Endodermal cell (in vitro differentiated cells): Measurements from ENCODE around the gene MAN2B2. TPM values are rescaled to one million over a fixed set of nuclear protein-coding genes. Genes with fewer than 3 reads are reported as not detected.

ENCODE experiments used
- DNase-seq: peaks from one replicate; pipeline ENCODE4 v3.0.0-alpha.2; 2017
- H3K27ac ChIP-seq: 2 replicates; pipeline ENCODE4 v1.5.1; 2013; ENCODE audit warnings: mild to moderate bottlenecking, low read depth, low read length, moderate library complexity
- H3K27me3 ChIP-seq: 2 replicates; pipeline ENCODE4 v1.6.1; 2013; ENCODE audit warnings: mild to moderate bottlenecking, low read length, moderate library complexity; ENCODE audit not compliant: insufficient read depth, control insufficient read depth, poor library complexity, severe bottlenecking
- H3K36me3 ChIP-seq: 2 replicates; pipeline ENCODE4 v1.7.0; 2013; ENCODE audit warnings: mild to moderate bottlenecking, low read length, moderate library complexity; ENCODE audit not compliant: control insufficient read depth, insufficient read depth
- H3K4me1 ChIP-seq: one replicate; pipeline ENCODE4 v1.7.0; 2013; ENCODE audit warnings: low read length; ENCODE audit not compliant: control insufficient read depth, insufficient read depth
- H3K4me3 ChIP-seq: 2 replicates; pipeline ENCODE4 v1.5.1; 2013; ENCODE audit warnings: mild to moderate bottlenecking, low read length, moderate library complexity
- H3K9ac ChIP-seq: 2 replicates; pipeline ENCODE4 v1.6.1; 2013; ENCODE audit warnings: mild to moderate bottlenecking, low read length, moderate library complexity; ENCODE audit not compliant: poor library complexity, severe bottlenecking; ENCODE audit errors: extremely low read depth
- H3K9me3 ChIP-seq: 2 replicates; pipeline ENCODE4 v1.6.1; 2013; ENCODE audit warnings: mild to moderate bottlenecking, low read length, moderate library complexity; ENCODE audit not compliant: control insufficient read depth
- H3K27ac Mint-ChIP-seq: 2 replicates; pipeline ENCODE4 v1.8.0; 2020; ENCODE audit warnings: mixed read lengths
- H3K27me3 Mint-ChIP-seq: 2 replicates; pipeline ENCODE4 v1.8.0; 2021; ENCODE audit warnings: mild to moderate bottlenecking, mixed read lengths; ENCODE audit not compliant: insufficient read depth
- H3K36me3 Mint-ChIP-seq: 2 replicates; pipeline ENCODE4 v1.8.0; 2020; ENCODE audit warnings: low read depth, mixed read lengths
- H3K4me1 Mint-ChIP-seq: 2 replicates; pipeline ENCODE4 v1.8.0; 2020; ENCODE audit warnings: mixed read lengths
- H3K4me3 Mint-ChIP-seq: 2 replicates; pipeline ENCODE4 v1.8.0; 2020; ENCODE audit warnings: mild to moderate bottlenecking, moderate library complexity, mixed read lengths
- H3K9me3 Mint-ChIP-seq: 2 replicates; pipeline ENCODE4 v1.8.0; 2020; ENCODE audit warnings: mild to moderate bottlenecking, mixed read lengths
- WGBS, 2 experiments: methylation state at CpG; one replicate each; pipeline versions ENCODE4 v1.1.5 to v1.1.7; 2013; ENCODE audit warnings: missing lambda C conversion rate in 2 of 2, mixed read lengths in 1 of 2; ENCODE audit not compliant: insufficient coverage in 1 of 2, insufficient read length in 1 of 2; 5-methylcytosine and 5-hydroxymethylcytosine counted together
- total RNA-seq, 2 donors: library from RNA; stranded (reverse); fragmentation: NEBNext Ultra II Directional in 1 of 2; extraction: Animal tissue kit (Norgen Biotek cat#: 25700) in 1 of 2; gene quantifications; 2 replicates in 1 of 2; 3 replicates in 1 of 2; pipeline ENCODE4 v1.2.1, GENCODE V29; 2021
- TF ChIP-seq, protein P1 (sequence below): fragments of 200-600 bp; sonication (generic); conservative IDR thresholded peaks from 2 replicates; pipeline ENCODE4 v1.5.0; 2021; ENCODE audit warnings: antibody characterized with exemption, mild to moderate bottlenecking

Gene MAN2B2
- total RNA-seq, 2 donors from 2014 or later = 13.3 to 20.8 TPM

GRCh38 chr4:6591313-6591712, 16.3 kb downstream of the MAN2B2 start:
- no peaks in the 10 kb centered on the region for H3K4me1 Mint-ChIP-seq
- Histone ChIP-seq H3K27me3 (no peaks in the 10 kb centered on the region), H3K9me3 (no peaks in the 10 kb centered on the region), H3K4me1 (no peaks in the 10 kb centered on the region), H3K36me3 (no peaks in the 10 kb centered on the region), H3K9ac (no peak overlapping the region), H3K27ac (no peak overlapping the region), H3K4me3 (no peak overlapping the region)
- no peak overlapping the region for H3K4me3 Mint-ChIP-seq
- peaks cover 7% of the 10 kb centered on the region for H3K36me3 Mint-ChIP-seq
- TF ChIP-seq, protein P1, sequence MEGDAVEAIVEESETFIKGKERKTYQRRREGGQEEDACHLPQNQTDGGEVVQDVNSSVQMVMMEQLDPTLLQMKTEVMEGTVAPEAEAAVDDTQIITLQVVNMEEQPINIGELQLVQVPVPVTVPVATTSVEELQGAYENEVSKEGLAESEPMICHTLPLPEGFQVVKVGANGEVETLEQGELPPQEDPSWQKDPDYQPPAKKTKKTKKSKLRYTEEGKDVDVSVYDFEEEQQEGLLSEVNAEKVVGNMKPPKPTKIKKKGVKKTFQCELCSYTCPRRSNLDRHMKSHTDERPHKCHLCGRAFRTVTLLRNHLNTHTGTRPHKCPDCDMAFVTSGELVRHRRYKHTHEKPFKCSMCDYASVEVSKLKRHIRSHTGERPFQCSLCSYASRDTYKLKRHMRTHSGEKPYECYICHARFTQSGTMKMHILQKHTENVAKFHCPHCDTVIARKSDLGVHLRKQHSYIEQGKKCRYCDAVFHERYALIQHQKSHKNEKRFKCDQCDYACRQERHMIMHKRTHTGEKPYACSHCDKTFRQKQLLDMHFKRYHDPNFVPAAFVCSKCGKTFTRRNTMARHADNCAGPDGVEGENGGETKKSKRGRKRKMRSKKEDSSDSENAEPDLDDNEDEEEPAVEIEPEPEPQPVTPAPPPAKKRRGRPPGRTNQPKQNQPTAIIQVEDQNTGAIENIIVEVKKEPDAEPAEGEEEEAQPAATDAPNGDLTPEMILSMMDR = no peak
- no peak for DNase-seq
- H3K9me3 Mint-ChIP-seq = no peaks in the 10 kb centered on the region
- WGBS, 2 experiments = 90% methylated on average over 9 of the region's 9 CpGs; no CpG with 5 or more reads in 1 of the 2 experiments
- H3K27me3 Mint-ChIP-seq = no peaks in the 10 kb centered on the region
- no peak overlapping the region for H3K27ac Mint-ChIP-seq

DNA sequence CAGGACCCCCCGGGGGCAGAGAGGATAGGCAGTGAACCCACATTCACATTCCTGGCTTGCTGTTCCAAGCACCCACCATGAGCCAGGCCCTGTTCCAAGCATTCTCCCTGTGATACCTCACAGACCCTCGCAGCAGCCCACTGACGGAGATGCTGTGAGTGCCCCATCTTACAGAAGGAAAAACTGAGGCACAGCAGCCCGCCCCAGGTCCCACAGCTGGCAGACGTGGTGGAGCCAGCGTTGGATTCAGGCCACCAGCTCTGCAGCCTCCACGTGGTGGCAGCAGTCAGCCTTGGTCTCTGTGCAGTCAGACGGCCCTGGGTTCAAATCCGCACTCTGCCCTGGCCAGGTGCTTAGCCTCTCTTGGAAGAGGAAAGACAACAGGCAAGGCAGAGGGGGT, 16.8 kb downstream of the MAN2B2 start:
- DNase-seq = no peak
- H3K9ac ChIP-seq = no peak overlapping the region
- H3K9me3 ChIP-seq = no peaks in the 10 kb centered on the region
- H3K27me3 ChIP-seq = no peaks in the 10 kb centered on the region
- H3K4me1 ChIP-seq = no peaks in the 10 kb centered on the region
- no peaks in the 10 kb centered on the region for H3K36me3 ChIP-seq
- no peaks in the 10 kb centered on the region for H3K27me3 Mint-ChIP-seq
- peaks cover 5% of the 10 kb centered on the region for H3K36me3 Mint-ChIP-seq
- 86 to 90% methylated on average over 6 to 9 of the region's 9 CpGs for WGBS, 2 experiments
- H3K4me3 Mint-ChIP-seq = no peak overlapping the region
- H3K27ac ChIP-seq = no peak overlapping the region
- H3K4me1 Mint-ChIP-seq = no peaks in the 10 kb centered on the region
- TF ChIP-seq, protein P1 = no peak
- H3K9me3 Mint-ChIP-seq = no peaks in the 10 kb centered on the region
- no peak overlapping the region for H3K4me3 ChIP-seq
- H3K27ac Mint-ChIP-seq = no peak overlapping the region

DNA sequence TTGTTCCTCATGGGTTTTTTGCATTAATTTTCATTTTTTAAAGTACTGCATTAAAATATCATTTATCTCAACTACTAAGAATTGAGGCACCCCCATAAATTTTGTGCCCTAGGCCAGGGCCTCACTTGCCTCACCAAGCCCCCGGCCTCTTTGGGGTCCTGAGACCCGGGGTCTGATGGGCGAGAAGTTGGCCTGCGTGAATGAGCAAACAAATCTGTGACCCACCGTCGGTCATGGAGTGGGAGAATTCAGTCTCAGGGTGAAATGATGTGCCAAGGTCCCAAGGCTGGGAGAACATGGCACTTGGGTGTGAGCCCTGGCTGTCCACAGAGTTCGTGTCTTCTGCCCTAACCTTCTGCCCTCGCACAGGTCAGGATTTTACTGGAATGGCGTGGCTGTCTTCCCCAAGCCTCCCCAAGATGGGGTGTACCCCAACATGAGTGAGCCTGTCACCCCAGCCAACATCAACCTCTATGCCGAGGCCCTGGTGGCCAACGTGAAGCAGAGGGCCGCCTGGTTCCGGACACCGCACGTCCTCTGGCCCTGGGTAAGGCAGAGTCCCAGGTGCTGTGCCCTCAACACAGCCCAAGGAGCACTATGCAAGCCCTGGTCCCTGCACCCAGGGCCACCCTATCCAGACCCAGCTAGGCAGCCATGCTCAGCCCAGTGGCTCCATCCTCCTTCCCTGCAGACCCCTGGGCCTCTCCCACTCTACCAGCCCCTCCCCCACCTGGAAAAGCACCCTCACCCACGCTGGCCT, 18.0 kb downstream of the MAN2B2 start:
- Mint-ChIP-seq H3K4me1 (no peaks in the 10 kb centered on the region), H3K36me3 (peaks cover 5% of the 10 kb centered on the region), H3K27ac (no peak overlapping the region), H3K4me3 (no peak overlapping the region), H3K27me3 (no peaks in the 10 kb centered on the region), H3K9me3 (no peaks in the 10 kb centered on the region)
- Histone ChIP-seq H3K9ac (no peak overlapping the region), H3K4me1 (no peaks in the 10 kb centered on the region), H3K4me3 (no peak overlapping the region), H3K36me3 (no peaks in the 10 kb centered on the region), H3K27me3 (no peaks in the 10 kb centered on the region), H3K27ac (no peak overlapping the region), H3K9me3 (no peaks in the 10 kb centered on the region)
- DNase-seq = no peak
- 93 to 96% methylated on average over 5 to 16 of the region's 16 CpGs for WGBS, 2 experiments
- TF ChIP-seq, protein P1 = no peak
